GM12878 (cell line): ENCODE data around the gene GVQW3. TPM values are rescaled to one million over a fixed set of nuclear protein-coding genes. Genes with fewer than 3 reads are reported as not detected.

Experiments used
- ATAC-seq: fragments of 200-7000 bp; cut with Tn5 transposase; 3 replicates; pipeline ENCODE4 v1.9.1; 2020; ENCODE audit warnings: mild to moderate bottlenecking, moderate library complexity
- BruUV-seq: library from RNA; stranded (reverse); fragments of 400-500 nt; replicated peaks from 2 replicates; lab custom pipeline; 2021; lab: Mats Ljungman, UMichigan
- CTCF ChIA-PET: fragments of 300-600 bp; sonication (Branson Sonifier 250); formaldehyde crosslinking; extraction: SDS; loops from one replicate; lab custom pipeline; 2021; ENCODE audit warnings: inconsistent platforms; lab: Yijun Ruan, JAX
- POLR2A ChIA-PET: fragments of 350-600 bp; formaldehyde crosslinking; extraction: SDS; loops from one replicate; lab custom pipeline; 2021; ENCODE audit warnings: inconsistent platforms; lab: Charles Lee
- RAD21 ChIA-PET: fragments of 300-600 bp; sonication (Branson Sonifier 250); formaldehyde crosslinking; loops from one replicate; lab custom pipeline; 2023; ENCODE audit warnings: antibody characterized with exemption; ENCODE audit not compliant: unreplicated experiment; lab: Charles Lee
- SMC1A ChIA-PET: fragments of 300-600 bp; sonication (Branson Sonifier 250); formaldehyde crosslinking; loops from one replicate; lab custom pipeline; 2023; ENCODE audit not compliant: unreplicated experiment, uncharacterized antibody; lab: Charles Lee
- DNase-seq: peaks from one replicate; pipeline ENCODE4 v3.0.0-alpha.2; 2011; ENCODE audit warnings: low read depth, low spot score
- FAIRE-seq: peaks from 3 replicates; lab custom pipeline; 2011; peaks lifted over from hg19 to GRCh38; lab: Jason Lieb, UNC
- H2AFZ ChIP-seq: 2 replicates; pipeline ENCODE4 v1.6.0; 2011; ENCODE audit warnings: low read depth, low read length, control low read depth; ENCODE audit not compliant: control insufficient read depth
- H3K27ac ChIP-seq: 2 replicates; pipeline ENCODE4 v1.5.1; 2011; ENCODE audit warnings: control low read depth; ENCODE audit not compliant: control insufficient read depth, insufficient read depth
- H3K27me3 ChIP-seq, 2 experiments: replicated peaks in 1 of 2; 2 replicates each; pipeline versions ENCODE4 v1.6.0 to v1.6.1; 2011; ENCODE audit warnings: low read length in 1 of 2; ENCODE audit not compliant: control insufficient read depth in 2 of 2, insufficient read depth in 2 of 2
- H3K36me3 ChIP-seq, 2 experiments: 2 replicates each; pipeline ENCODE4 v1.5.1; 2011; ENCODE audit warnings: low read length in 1 of 2; ENCODE audit not compliant: control insufficient read depth in 2 of 2, insufficient read depth in 2 of 2
- H3K4me1 ChIP-seq: 2 replicates; pipeline ENCODE4 v1.6.1; 2011; ENCODE audit warnings: mild to moderate bottlenecking, low read length, moderate library complexity, mixed read lengths; ENCODE audit not compliant: control insufficient read depth, insufficient read depth
- H3K4me2 ChIP-seq: 2 replicates; pipeline ENCODE4 v1.6.0; 2011; ENCODE audit warnings: control low read depth; ENCODE audit not compliant: control insufficient read depth, insufficient read depth
- H3K4me3 ChIP-seq: fragments of 200-600 bp; sonication (generic); 2 replicates; pipeline ENCODE4 v1.5.1; 2016
- H3K79me2 ChIP-seq: 2 replicates; pipeline ENCODE4 v1.6.0; 2011; ENCODE audit warnings: low read length; ENCODE audit not compliant: control insufficient read depth, insufficient read depth
- H3K9ac ChIP-seq: 2 replicates; pipeline ENCODE4 v1.8.0; 2011; ENCODE audit warnings: low read length, control low read depth, mixed read lengths; ENCODE audit not compliant: control insufficient read depth, insufficient read depth
- H3K9me3 ChIP-seq: replicated peaks from 3 replicates; pipeline ENCODE4 v1.5.1; 2011; ENCODE audit warnings: mild to moderate bottlenecking, low read length; ENCODE audit not compliant: control insufficient read depth, insufficient read depth
- H4K20me1 ChIP-seq: 2 replicates; pipeline ENCODE4 v1.6.0; 2011; ENCODE audit not compliant: control insufficient read depth, insufficient read depth
- BCL3 ChIP-seq: IDR thresholded peaks from 2 replicates; pipeline ENCODE4 v1.6.1; 2011; ENCODE audit warnings: borderline replicate concordance, low read depth, mild to moderate bottlenecking, moderate library complexity, low read length; ENCODE audit not compliant: insufficient read depth, poor library complexity, severe bottlenecking
- CEBPB ChIP-seq, 2 experiments: fragments of 150-350 bp in 1 of 2; IDR thresholded peaks; 2 replicates each; pipeline ENCODE4 v1.6.1; 2012 to 2014; ENCODE audit warnings: low read depth in 2 of 2, low read length in 2 of 2, borderline replicate concordance in 1 of 2, inconsistent platforms in 1 of 2
- CEBPZ ChIP-seq: fragments of 150-350 bp; IDR thresholded peaks from 2 replicates; pipeline ENCODE4 v1.6.1; 2016; ENCODE audit warnings: low read depth, low read length
- CHD1 ChIP-seq: IDR thresholded peaks from 2 replicates; pipeline ENCODE4 v1.6.1; 2012; ENCODE audit warnings: low read depth, low read length, improper control_type of control experiment
- DPF2 ChIP-seq: fragments of 450-650 bp; IDR thresholded peaks from 2 replicates; pipeline ENCODE4 v1.6.1; 2017; ENCODE audit warnings: mild to moderate bottlenecking
- E4F1 ChIP-seq: fragments of 450-650 bp; IDR thresholded peaks from 2 replicates; pipeline ENCODE4 v1.6.1; 2018; ENCODE audit warnings: borderline replicate concordance, mild to moderate bottlenecking; ENCODE audit not compliant: partially characterized antibody
- HDAC2 ChIP-seq: fragments of 200-600 bp; sonication (generic); IDR thresholded peaks from 2 replicates; pipeline ENCODE4 v1.6.1; 2017
- IKZF2 ChIP-seq, 2 experiments: fragments of 450-650 bp; IDR thresholded peaks; 2 replicates each; pipeline ENCODE4 v1.6.1; 2017; ENCODE audit warnings: mild to moderate bottlenecking in 2 of 2, moderate library complexity in 2 of 2
- IRF5 ChIP-seq: fragments of 450-650 bp; IDR thresholded peaks from 2 replicates; pipeline ENCODE4 v1.6.1; 2017; ENCODE audit warnings: borderline replicate concordance
- MXI1 ChIP-seq: fragments of 150-350 bp; IDR thresholded peaks from 2 replicates; pipeline ENCODE4 v1.6.1; 2011; ENCODE audit warnings: low read depth, mild to moderate bottlenecking, inconsistent platforms, low read length, improper control_type of control experiment
- NR2C1 ChIP-seq: fragments of 450-650 bp; IDR thresholded peaks from 2 replicates; pipeline ENCODE4 v1.6.1; 2017; ENCODE audit warnings: antibody characterized with exemption, mild to moderate bottlenecking, moderate library complexity
- PAX8 ChIP-seq: fragments of 450-650 bp; IDR thresholded peaks from 2 replicates; pipeline ENCODE4 v1.6.1; 2017; ENCODE audit warnings: mild to moderate bottlenecking, moderate library complexity
- POLR2AphosphoS2 ChIP-seq: IDR thresholded peaks from 2 replicates; pipeline ENCODE4 v1.6.1; 2011; ENCODE audit warnings: low read depth, mild to moderate bottlenecking, low read length, improper control_type of control experiment, moderate library complexity
- RB1 ChIP-seq: fragments of 450-650 bp; formaldehyde crosslinking; IDR thresholded peaks from 2 replicates; pipeline ENCODE4 v1.6.1; 2017; ENCODE audit warnings: mild to moderate bottlenecking, borderline replicate concordance
- SMC3 ChIP-seq: IDR thresholded peaks from 2 replicates; pipeline ENCODE4 v1.6.1; 2011; ENCODE audit warnings: low read length, improper control_type of control experiment, borderline replicate concordance
- TAF1 ChIP-seq: IDR thresholded peaks from 2 replicates; pipeline ENCODE4 v1.6.1; 2011; ENCODE audit warnings: mild to moderate bottlenecking, low read depth, low read length, borderline replicate concordance
- TCF7 ChIP-seq: IDR thresholded peaks from 2 replicates; pipeline ENCODE4 v1.6.1; 2014; ENCODE audit warnings: antibody characterized with exemption, borderline replicate concordance
- ZNF274 ChIP-seq: IDR thresholded peaks from one replicate; pipeline ENCODE4 v1.8.0; 2011; ENCODE audit not compliant: insufficient read length, insufficient read depth
- WGBS: methylation state at CpG from one replicate; pipeline ENCODE4 v1.1.6; 2016; ENCODE audit warnings: low lambda C conversion rate; ENCODE audit not compliant: insufficient replicate concordance, insufficient coverage; ENCODE audit errors: missing lambda C conversion rate; 5-methylcytosine and 5-hydroxymethylcytosine counted together
- in situ Hi-C: fragments of 300-500 bp; cut with MboI; formaldehyde crosslinking; loops from 9 replicates; pipeline ENCODE4 v1.14.3; 2018; ENCODE audit warnings: mixed read lengths
- intact Hi-C: fragments of 100-400 bp; cut with micrococcal nuclease; formaldehyde crosslinking; loops from one replicate; pipeline ENCODE4 v1.14.2; 2022; ENCODE audit not compliant: unreplicated experiment
- polyA plus RNA-seq, 11 experiments: library from polyadenylated mRNA; depleted of rRNA in 4 of 11; unstranded in 6 of 11; stranded (reverse) in 5 of 11; fragments of >200 nt; fragmentation: Nextera tagmentation in 4 of 11; fragmentation: Illumina TruSeq in 1 of 11; extraction: Ambion mirVana in 4 of 11; extraction: Trizol in 1 of 11; gene quantifications; 1 replicate in 1 of 11; 2 replicates in 10 of 11; pipeline versions ENCODE4 v1.2.1 to v1.2.3, GENCODE V29; 2011 to 2016; ENCODE audit warnings: inconsistent platforms in 2 of 11, missing spikeins in 2 of 11, low read depth in 1 of 11
- total RNA-seq, 4 experiments: library from RNA; depleted of rRNA in 3 of 4; stranded (reverse); fragments of >200 nt in 3 of 4; fragmentation: Illumina TruSeq in 1 of 4; extraction: Trizol in 1 of 4; gene quantifications; 2 replicates each; pipeline versions ENCODE4 v1.2.1 to v1.2.3, GENCODE V29; 2013 to 2021

The GVQW3 gene
- total and polyA plus RNA-seq, 10 of the 15 experiments (the other 5 are each of a cell fraction or from before 2014, with no cell fraction given) = 0.13 to 3.3 (median 1.7) TPM

GRCh38 chr11:76388408-76388807, 7.3 kb downstream of the GVQW3 start:
- ChIA-PET SMC1A (interaction anchor here (0.8 kb wide), 1 partner anchor 37 kb away, joined by 3 read pairs; no protein-coding TSS in a partner anchor), CTCF (no interaction called here), RAD21 (interaction anchor here (1.1 kb wide), 1 partner anchor 181 kb away, joined by 3 read pairs; no protein-coding TSS in a partner anchor), POLR2A (no interaction called here)
- Histone ChIP-seq H3K4me2 (no peak overlapping the region), H3K27me3 (no peaks in the 10 kb centered on the region), H3K9me3 (no peaks in the 10 kb centered on the region), H3K4me3 (no peak overlapping the region), H3K27ac (no peak overlapping the region), H3K79me2 (no peaks in the 10 kb centered on the region), H4K20me1 (no peaks in the 10 kb centered on the region), H3K36me3 (no peaks in the 10 kb centered on the region), H2AFZ (no peak overlapping the region), H3K4me1 (no peaks in the 10 kb centered on the region), H3K9ac (no peak overlapping the region)
- BruUV-seq = no TSS peak
- no peak for DNase-seq
- WGBS = 86% methylated on average over 2 of the region's 2 CpGs
- intact Hi-C loops = no loop called here
- no peak for FAIRE-seq
- in situ Hi-C loops = no loop called here
- no peak for ATAC-seq
- TF ChIP-seq RB1 = no peak
- no peak for TF ChIP-seq BCL3
- no peak for TF ChIP-seq CEBPB (IDR thresholded peaks at IDR 0.05; ENCODE audit: borderline replicate concordance in 1 of 2, low read depth in 2 of 2, low read length in 2 of 2)
- TF ChIP-seq MXI1 = no peak
- TF ChIP-seq CEBPZ = no peak
- no peak for TF ChIP-seq HDAC2
- no peak for TF ChIP-seq NR2C1
- no peak for TF ChIP-seq DPF2
- no peak for TF ChIP-seq SMC3
- TF ChIP-seq CHD1 = no peak
- TF ChIP-seq E4F1 = no peak
- no peak for TF ChIP-seq TCF7
- TF ChIP-seq POLR2AphosphoS2 = no peak
- no peak for TF ChIP-seq PAX8
- no peak for TF ChIP-seq IKZF2 (IDR thresholded peaks at IDR 0.05)
- no peak for TF ChIP-seq IRF5
- TF ChIP-seq TAF1 = no peak
- TF ChIP-seq ZNF274 = no peak
